HG03039 (cell line): Measurements from ENCODE around the gene ZNF654.
"Not testable (repeated sequence)": the region's sequence is repeated elsewhere in the genome, so short reads cannot be mapped to it uniquely, and the experiment has no call there.

Experiments used
- ATAC-seq: cut with Tn5 transposase; IDR thresholded peaks from one replicate; pipeline ENCODE4 v1.9.1; 2021; ENCODE audit warnings: mild to moderate bottlenecking, moderate library complexity; ENCODE audit not compliant: unreplicated experiment

The ZNF654 gene

GRCh38 chr3:88058581-88059379, at the start of gene ZNF654, which contains the start of gene CGGBP1:
Gene ZNF654 (plus strand): TSS chr3:88059255. CDS start chr3:88059320, 65 bp downstream.
Gene CGGBP1 (minus strand): TSS chr3:88059005. CDS start chr3:88055976, 3,029 bp downstream.
- ATAC-seq = peak; percentile 94

- no peak for ATAC-seq
Observed at GRCh38 chr3:88010810-88011209, 48.2 kb upstream of the ZNF654 start.

- ATAC-seq = no peak
Observed at GRCh38 chr3:88013592-88013991, 45.5 kb upstream of the ZNF654 start.

- not testable (repeated sequence) for ATAC-seq
Observed at GRCh38 chr3:88015656-88016055, 43.4 kb upstream of the ZNF654 start.

GRCh38 chr3:88019024-88019423, 40.0 kb upstream of the ZNF654 start:
- peak; percentile 87 for ATAC-seq

GRCh38 chr3:88025001-88025552, 34.0 kb upstream of the ZNF654 start:
- ATAC-seq = no peak

- no peak for ATAC-seq
Observed at GRCh38 chr3:88028876-88029275, 30.2 kb upstream of the ZNF654 start.

- no peak for ATAC-seq
Observed at GRCh38 chr3:88030210-88030609, 28.8 kb upstream of the ZNF654 start.

- ATAC-seq = peak; percentile 87
Observed at GRCh38 chr3:88031642-88032077, 27.4 kb upstream of the ZNF654 start.

GRCh38 chr3:88032245-88032644, 26.8 kb upstream of the ZNF654 start:
- no peak for ATAC-seq

GRCh38 chr3:88033079-88033478, 26.0 kb upstream of the ZNF654 start:
- ATAC-seq = no peak

- no peak for ATAC-seq
Observed at GRCh38 chr3:88033808-88034207, 25.2 kb upstream of the ZNF654 start.

GRCh38 chr3:88034491-88035275, 24.4 kb upstream of the ZNF654 start:
- ATAC-seq = no peak

GRCh38 chr3:88036221-88036620, 22.8 kb upstream of the ZNF654 start:
- no peak for ATAC-seq

- no peak for ATAC-seq
Observed at GRCh38 chr3:88038566-88038965, 20.5 kb upstream of the ZNF654 start.

GRCh38 chr3:88040529-88040928, 18.5 kb upstream of the ZNF654 start:
- no peak for ATAC-seq

- ATAC-seq = no peak
Observed at GRCh38 chr3:88041005-88041404, 18.1 kb upstream of the ZNF654 start.

GRCh38 chr3:88044411-88044810, 14.6 kb upstream of the ZNF654 start:
- ATAC-seq = no peak

- ATAC-seq = no peak
Observed at GRCh38 chr3:88046766-88047165, 12.3 kb upstream of the ZNF654 start.

- ATAC-seq = no peak
Observed at GRCh38 chr3:88057630-88058305, 1.3 kb upstream of the ZNF654 start.

- no peak for ATAC-seq
Observed at GRCh38 chr3:88058306-88058580, 812 bp upstream of the ZNF654 start.
